ENCODE results near the gene TRPV4.

TRPV4 gene

GRCh38 chr12:109817627-109818231 lies 15.5 kb downstream of the TRPV4 start:
- DNase-seq (ENCODE audit: low read depth): no peak
- TF ChIP-seq CTCF (conservative IDR thresholded peaks at IDR 0.05; ENCODE audit: control insufficient read depth, insufficient read depth, low read depth, low read length): no peak
- H3K4me3 ChIP-seq (ENCODE audit: control insufficient read depth, low read depth, low read length): no peak overlapping the region

- no peak for TF ChIP-seq CTCF (conservative IDR thresholded peaks at IDR 0.05; ENCODE audit: control insufficient read depth, insufficient read depth, low read depth, low read length)
- H3K4me3 ChIP-seq (ENCODE audit: control insufficient read depth, low read depth, low read length): no peak overlapping the region
- no peak for DNase-seq (ENCODE audit: low read depth)
These were observed 16.3 kb downstream of the TRPV4 start for GRCh38 chr12:109816870-109817269.

GRCh38 chr12:109815757-109816617 lies 17.2 kb downstream of the TRPV4 start:
- DNase-seq (ENCODE audit: low read depth): no peak
- TF ChIP-seq CTCF (conservative IDR thresholded peaks at IDR 0.05; ENCODE audit: control insufficient read depth, insufficient read depth, low read depth, low read length): no peak
- H3K4me3 ChIP-seq (ENCODE audit: control insufficient read depth, low read depth, low read length): no peak overlapping the region

- DNase-seq (ENCODE audit: low read depth): no peak
- no peak overlapping the region for H3K4me3 ChIP-seq (ENCODE audit: control insufficient read depth, low read depth, low read length)
- no peak for TF ChIP-seq CTCF (conservative IDR thresholded peaks at IDR 0.05; ENCODE audit: control insufficient read depth, insufficient read depth, low read depth, low read length)
These were observed 18.0 kb downstream of the TRPV4 start for GRCh38 chr12:109815225-109815624.

GRCh38 chr12:109814600-109815150 lies 18.5 kb downstream of the TRPV4 start:
- no peak for TF ChIP-seq CTCF (conservative IDR thresholded peaks at IDR 0.05; ENCODE audit: control insufficient read depth, insufficient read depth, low read depth, low read length)
- no peak for DNase-seq (ENCODE audit: low read depth)

GRCh38 chr12:109813810-109814416 lies 19.3 kb downstream of the TRPV4 start:
- H3K4me3 ChIP-seq (ENCODE audit: control insufficient read depth, low read depth, low read length): no peak overlapping the region
- no peak for DNase-seq (ENCODE audit: low read depth)
- no peak for TF ChIP-seq CTCF (conservative IDR thresholded peaks at IDR 0.05; ENCODE audit: control insufficient read depth, insufficient read depth, low read depth, low read length)

More at GRCh38 chr12:109814600-109815150, 18.5 kb downstream of the TRPV4 start:
- H3K4me3 ChIP-seq (ENCODE audit: control insufficient read depth, low read depth, low read length): no peak overlapping the region
